Renal cortex interstitium (tissue), 11 donors: Measurements from ENCODE around the gene IKZF1. TPM values are rescaled to one million over a fixed set of nuclear protein-coding genes. Genes with fewer than 3 reads are reported as not detected.

ENCODE experiments used
- DNase-seq, 11 donors: peaks; one replicate each; pipeline ENCODE4 v3.0.0-alpha.2; 2013; ENCODE audit warnings: low read depth in 9 of 11, low spot score in 4 of 11; ENCODE audit errors: extremely low read depth in 1 of 11
- polyA plus RNA-seq, 3 donors: library from polyadenylated mRNA; unstranded; fragments of 120-200 nt; gene quantifications; one replicate each; pipeline ENCODE4 v1.2.1, GENCODE V29; 2013; ENCODE audit not compliant: insufficient read length in 3 of 3

IKZF1 gene
- polyA plus RNA-seq, 3 donors = 0.98 to 1.8 (median 1.1) TPM

- no peak for DNase-seq
Observed at GRCh38 chr7:50359995-50360925, 55.7 kb downstream of the IKZF1 start.

DNA sequence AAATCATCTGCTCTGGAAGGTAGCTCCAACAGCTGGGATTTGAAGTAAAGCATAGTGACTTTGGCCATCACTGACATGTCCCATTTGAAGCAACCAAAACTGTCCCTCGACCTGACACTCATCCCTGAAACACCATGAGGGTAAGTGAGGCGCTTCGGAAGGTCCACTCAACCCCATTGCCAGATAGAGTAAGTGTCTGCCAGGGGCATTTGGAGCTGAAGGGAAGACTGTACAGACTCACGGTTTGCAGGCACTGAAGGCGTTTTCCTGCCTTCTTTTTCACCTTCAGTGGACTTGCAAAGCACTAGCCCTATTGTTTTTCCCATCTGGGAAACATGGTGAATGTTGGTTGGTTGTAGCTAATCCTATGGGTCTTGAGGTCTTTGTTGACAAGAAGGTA is 57.6 kb downstream of the IKZF1 start:
- no peak for DNase-seq

GRCh38 chr7:50362712-50363282 is 58.3 kb downstream of the IKZF1 start:
- DNase-seq = no peak

DNA sequence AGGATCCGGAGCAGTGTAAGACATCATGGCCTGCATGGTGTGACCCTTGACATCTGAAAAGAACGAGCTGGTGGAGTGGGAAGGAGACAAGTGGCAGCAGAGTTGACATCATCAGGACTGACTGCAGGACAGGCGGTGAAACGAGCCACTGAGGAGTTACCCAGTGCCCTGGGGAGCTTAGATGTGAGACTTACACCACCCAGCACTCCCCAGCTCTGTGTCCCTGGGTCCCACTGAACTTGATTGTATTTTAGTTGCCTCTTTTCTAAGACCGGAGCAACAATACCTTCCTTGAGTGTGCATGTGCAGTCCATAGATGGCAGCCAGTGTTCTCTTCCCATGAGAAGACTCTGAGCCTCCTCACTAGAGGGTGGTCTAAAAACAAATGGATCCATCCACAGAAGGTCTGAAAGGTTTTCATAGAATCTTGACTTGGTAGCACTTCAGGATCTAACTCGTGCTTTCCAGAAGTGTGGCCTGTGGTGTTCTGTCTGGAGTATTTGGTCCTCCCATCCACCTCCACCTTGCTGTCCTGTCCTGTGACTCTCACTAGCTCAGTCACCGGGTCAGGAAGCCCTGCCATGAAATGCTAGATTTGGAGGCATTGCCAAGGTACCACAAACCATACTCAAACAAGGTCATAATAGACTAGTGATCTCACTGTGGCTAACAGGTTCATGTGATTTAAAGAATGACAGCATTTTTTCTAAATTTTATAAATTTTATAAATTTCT is 59.0 kb downstream of the IKZF1 start:
- no peak for DNase-seq

GRCh38 chr7:50364645-50365044 is 60.1 kb downstream of the IKZF1 start:
- no peak for DNase-seq

GRCh38 chr7:50366311-50366710 is 61.8 kb downstream of the IKZF1 start:
- no peak for DNase-seq

- no peak for DNase-seq
Observed at GRCh38 chr7:50367100-50367499, 62.6 kb downstream of the IKZF1 start.

DNA sequence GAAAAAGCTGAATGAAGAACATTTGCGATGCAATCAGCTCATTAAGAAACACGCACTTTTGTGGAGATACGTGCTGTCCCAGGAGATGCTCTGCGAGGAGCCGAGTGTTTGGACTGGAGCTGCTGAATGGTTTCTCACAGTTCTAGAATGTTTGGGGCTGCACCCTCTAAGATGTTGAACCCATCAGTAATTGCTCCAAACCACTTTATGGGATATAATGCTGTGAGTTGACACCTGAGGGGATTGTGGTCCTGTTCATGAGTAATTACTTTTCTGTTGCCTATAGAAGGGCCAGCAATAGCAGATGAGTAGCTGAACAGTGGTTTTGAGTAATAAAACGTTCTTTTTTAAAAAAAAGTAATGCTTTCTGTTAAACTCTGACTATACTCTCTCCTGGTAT is 63.1 kb downstream of the IKZF1 start:
- no peak for DNase-seq

- no peak for DNase-seq
Observed at GRCh38 chr7:50368366-50368765, 63.9 kb downstream of the IKZF1 start.

DNA sequence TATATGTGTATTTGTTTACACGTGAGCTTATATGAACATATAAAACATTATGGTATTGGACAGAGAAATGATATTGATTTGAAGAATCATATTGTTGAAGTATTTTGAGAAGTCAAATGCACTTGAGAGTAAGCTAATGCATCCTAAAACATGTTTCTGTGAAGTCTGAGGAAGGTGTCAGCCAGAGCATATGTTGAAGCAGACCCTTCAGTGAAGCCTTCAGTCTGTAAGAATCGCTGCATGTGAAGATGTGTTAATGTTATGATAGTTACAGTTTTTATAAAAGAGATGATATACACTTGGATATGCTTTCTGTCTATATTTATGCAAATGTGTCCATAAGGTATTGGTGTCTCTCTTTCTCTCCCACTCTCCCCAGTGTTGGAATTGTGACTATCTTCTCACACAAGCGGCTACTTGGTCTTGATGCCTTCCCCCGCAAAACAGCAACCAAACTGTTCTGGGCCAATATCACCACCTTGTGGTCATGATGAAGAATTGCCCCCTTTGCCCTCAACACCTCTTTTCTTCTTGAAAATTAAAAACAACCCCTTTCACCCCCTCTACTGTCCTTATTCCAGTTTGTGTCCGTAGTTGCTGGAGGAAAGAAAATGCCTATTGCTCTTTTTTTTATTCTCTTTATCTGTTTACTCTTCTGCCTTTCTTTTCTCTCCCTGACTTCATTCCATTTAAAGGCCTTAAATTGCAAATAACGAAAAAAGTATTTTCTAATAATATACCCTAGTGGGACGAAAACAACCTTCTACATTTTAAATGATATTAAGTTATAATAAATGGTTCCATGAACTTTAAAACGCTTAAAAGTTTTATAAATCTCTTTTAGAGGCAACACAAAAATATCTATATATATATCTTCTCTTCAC is 64.9 kb downstream of the IKZF1 start:
- no peak for DNase-seq

DNA sequence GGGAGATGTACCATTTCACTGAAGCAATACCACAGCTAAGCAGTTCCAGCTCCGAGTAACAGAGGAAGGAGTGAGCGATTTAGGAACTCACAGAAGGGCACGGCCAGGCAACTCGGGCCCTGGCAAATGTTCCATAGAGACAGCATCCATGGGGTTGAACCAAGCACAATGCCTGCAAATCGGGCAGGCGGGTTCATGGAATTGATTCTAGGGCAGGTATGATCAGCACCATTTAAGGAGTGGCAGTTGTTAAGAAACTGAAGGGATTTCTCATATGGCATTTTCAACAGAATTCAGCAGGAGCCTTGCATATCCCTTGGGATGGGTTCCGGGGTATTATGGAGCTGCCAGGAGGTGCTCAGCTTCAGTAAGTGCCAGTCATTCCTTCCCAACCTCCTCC is 66.4 kb downstream of the IKZF1 start:
- no peak for DNase-seq

DNA sequence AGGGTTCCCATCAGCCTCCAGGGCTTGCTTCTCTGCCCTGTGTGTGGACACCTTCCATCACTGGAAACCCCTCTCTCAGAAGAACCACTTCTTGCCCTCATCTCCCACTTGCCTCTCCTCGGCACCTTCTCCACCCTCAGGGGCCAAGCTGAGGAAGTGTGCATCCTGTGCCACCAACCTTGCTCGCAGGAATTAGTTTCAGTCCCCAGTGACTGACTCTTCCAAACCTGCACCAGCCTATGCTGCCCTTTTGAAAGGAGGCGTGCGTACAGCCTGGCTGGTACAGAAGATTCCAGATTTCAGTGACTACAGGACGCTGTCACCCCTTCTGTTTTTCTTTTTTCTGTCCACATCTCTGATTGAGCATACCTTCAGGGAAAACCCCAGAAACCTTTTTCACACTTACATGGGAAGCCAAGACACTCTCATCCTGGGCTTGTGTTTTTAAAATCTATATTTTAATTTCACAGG is 67.1 kb downstream of the IKZF1 start:
- DNase-seq = no peak

- DNase-seq = no peak
Observed at GRCh38 chr7:50372923-50373322, 68.4 kb downstream of the IKZF1 start.

DNA sequence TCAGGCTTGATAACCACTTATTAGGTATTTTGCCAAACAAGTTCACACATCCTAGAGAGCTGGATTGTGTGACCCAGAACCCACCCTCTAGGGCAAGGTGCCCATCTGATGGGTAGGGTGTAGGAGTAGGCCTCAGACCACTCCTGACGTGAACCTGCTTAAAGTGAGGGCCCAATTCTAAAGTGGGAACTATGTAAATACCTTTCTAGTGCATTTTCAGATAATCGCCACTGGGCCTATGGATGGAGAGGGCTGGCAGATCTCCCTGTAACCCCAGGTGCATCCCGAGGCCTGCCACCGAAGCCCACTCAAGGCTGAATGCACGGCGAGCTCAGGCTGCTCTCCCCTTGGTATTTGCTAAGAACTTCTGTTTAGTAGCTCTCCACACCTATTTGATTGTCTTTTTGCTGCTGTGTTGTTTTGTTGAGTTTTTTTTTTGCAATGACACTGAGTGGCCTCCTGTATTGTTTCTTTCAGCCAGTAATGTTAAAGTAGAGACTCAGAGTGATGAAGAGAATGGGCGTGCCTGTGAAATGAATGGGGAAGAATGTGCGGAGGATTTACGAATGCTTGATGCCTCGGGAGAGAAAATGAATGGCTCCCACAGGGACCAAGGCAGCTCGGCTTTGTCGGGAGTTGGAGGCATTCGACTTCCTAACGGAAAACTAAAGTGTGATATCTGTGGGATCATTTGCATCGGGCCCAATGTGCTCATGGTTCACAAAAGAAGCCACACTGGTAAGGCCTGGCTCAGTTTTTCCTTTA is 71.7 kb downstream of the IKZF1 start:
- DNase-seq = no peak

- DNase-seq = no peak
Observed at GRCh38 chr7:50377356-50377755, 72.8 kb downstream of the IKZF1 start.

DNA sequence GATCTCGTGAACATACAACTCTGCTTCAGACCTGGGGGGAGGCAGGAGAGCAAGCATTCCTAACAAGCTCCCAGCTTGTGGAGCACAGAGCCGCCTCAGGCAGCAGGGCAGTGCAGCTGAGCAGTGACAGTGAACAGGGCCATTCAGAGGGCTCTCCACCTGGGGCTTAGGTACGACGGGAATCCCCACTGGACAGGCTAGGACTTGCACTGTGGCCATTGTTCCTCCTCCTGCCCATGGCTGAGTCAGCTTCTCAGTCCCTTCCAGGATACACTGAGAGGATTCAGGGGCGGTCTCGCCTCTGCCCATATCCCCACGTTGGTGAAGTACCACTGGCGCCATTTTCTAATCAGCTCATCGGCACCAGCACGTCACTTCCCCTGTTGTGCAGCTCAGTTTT is 74.6 kb downstream of the IKZF1 start:
- DNase-seq = no peak

DNA sequence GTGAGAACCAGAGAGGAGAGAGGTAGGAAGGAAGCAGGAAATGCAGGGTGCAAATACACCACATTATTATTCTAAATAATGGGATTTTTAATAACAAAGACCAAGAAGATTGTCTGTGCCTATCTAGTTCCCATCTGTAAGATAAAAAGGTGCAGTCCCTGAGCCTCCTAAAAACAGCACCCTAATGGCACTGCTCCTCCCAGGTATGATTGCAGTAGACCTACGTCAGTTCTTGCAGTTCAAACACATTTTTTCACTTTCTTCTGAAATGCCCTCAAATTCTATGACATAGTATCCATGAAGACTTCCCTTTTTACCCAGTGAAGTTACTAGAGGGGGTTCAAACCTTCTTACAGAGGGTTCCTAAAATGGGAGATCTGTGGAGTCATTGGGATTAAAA is 75.0 kb downstream of the IKZF1 start:
- no peak for DNase-seq

DNA sequence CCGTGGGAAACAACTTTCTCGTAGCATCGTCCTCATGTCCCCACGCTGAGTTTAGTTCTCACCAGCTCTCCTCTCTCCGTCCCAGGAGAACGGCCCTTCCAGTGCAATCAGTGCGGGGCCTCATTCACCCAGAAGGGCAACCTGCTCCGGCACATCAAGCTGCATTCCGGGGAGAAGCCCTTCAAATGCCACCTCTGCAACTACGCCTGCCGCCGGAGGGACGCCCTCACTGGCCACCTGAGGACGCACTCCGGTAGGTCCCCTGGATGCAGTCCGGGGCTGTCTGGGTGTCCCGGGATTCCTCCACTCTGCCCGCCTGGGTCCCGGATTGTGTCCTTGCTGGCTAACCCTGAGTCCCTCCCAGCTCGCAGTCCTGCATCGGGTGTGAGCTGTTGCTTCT is 77.9 kb downstream of the IKZF1 start:
- no peak for DNase-seq
